ENCODE data around the gene CMTM8.

DNA sequence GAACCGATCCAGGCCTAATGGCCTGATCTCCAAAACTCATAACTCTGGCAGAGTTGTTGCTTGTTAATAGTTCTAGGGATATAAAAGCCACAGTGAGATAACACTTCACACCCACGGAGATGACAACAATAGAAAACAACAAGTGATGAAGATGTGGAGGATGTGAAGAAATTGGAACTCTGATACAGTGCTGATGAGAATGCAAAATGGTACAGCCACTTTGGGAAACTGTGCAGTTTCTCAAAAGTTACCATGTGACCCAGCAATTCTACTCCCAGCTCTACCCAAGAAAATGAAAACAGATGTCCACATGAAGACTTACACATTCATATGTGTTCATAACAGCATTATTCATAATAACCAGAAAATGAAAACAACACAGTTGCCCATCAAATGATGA, 157.0 kb downstream of the CMTM8 start:
- TF ChIP-seq, protein P1, sequence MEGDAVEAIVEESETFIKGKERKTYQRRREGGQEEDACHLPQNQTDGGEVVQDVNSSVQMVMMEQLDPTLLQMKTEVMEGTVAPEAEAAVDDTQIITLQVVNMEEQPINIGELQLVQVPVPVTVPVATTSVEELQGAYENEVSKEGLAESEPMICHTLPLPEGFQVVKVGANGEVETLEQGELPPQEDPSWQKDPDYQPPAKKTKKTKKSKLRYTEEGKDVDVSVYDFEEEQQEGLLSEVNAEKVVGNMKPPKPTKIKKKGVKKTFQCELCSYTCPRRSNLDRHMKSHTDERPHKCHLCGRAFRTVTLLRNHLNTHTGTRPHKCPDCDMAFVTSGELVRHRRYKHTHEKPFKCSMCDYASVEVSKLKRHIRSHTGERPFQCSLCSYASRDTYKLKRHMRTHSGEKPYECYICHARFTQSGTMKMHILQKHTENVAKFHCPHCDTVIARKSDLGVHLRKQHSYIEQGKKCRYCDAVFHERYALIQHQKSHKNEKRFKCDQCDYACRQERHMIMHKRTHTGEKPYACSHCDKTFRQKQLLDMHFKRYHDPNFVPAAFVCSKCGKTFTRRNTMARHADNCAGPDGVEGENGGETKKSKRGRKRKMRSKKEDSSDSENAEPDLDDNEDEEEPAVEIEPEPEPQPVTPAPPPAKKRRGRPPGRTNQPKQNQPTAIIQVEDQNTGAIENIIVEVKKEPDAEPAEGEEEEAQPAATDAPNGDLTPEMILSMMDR (IDR thresholded peaks at IDR 0.05 in 4 of 5, conservative IDR thresholded peaks at IDR 0.05 in 1 of 5) = no peak
- TF ChIP-seq POLR2A (IDR thresholded peaks at IDR 0.05) = no peak
